ENCODE data around the gene ID3.

Gene ID3

DNA sequence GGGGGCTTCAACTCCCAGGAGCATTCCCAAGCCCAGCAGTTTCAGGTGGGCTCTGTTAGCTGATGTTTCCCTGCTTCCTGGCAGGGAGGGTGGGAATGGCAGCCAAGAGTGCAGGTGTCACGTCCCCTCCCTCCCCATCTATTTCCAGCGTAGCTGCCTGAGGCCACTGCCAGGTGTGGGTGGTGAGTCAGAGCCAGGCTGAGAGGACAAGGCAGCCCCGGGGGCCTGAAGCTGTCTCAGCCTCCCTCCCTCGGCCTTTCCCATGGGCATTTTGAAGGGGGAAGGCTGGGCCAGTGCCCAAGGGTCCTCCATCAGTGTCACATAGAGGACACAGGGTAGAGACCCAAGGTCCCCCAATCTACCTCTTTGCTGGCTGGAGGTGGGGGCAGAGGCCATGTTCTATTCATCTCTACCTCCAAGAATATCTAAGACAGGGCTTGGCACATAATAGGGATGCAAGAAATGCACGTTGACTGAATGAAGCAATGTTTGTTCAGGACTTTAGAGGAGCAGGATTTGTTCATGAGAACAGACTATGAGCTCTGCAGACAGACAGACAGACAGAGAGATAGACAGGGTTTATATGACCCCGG is 34.4 kb upstream of the ID3 start:
- no peak overlapping the region for H3K4me3 ChIP-seq (ENCODE audit: low read depth, low read length)
- no peaks in the 10 kb centered on the region; the same call in 1 of the 2 replicates for H3K4me1 ChIP-seq (ENCODE audit: control insufficient read depth, insufficient read depth, low read length)
- no peaks in the 10 kb centered on the region for H3K9me3 ChIP-seq (ENCODE audit: control insufficient read depth, insufficient read depth, low read depth, low read length)
- 0 out of 2 replicates have a peak, but pooled peaks have one; percentile 10 for TF ChIP-seq ZNF398 (tag by site-specific recombination; IDR thresholded peaks at IDR 0.05)
- TF ChIP-seq ZFHX2 (tag by site-specific recombination; conservative IDR thresholded peaks at IDR 0.05) = 0 out of 2 replicates have a peak, but pooled peaks have one; percentile 22
- TF ChIP-seq YY1 (tag by site-specific recombination; IDR thresholded peaks at IDR 0.05) = no peak
- TF ChIP-seq ZNF692 (tag by site-specific recombination; IDR thresholded peaks at IDR 0.05) = no peak
- TF ChIP-seq GLIS1 (tag by site-specific recombination; IDR thresholded peaks at IDR 0.05) = peak; percentile 39; the same call in 1 of the 2 replicates
- TF ChIP-seq ZNF335 (tag by site-specific recombination; conservative IDR thresholded peaks at IDR 0.05) = peak; percentile 32; the same call in 1 of the 2 replicates
- H3K36me3 ChIP-seq (ENCODE audit: control insufficient read depth in 2 of 2, insufficient read depth in 1 of 2, low read length in 2 of 2) = no peaks in the 10 kb centered on the region
- POLR2A ChIA-PET = interaction anchor here (0.9 to 3.3 kb wide), 2 partner anchors 35 to 42 kb away, joined by 3 to 25 read pairs; partner anchors contain the start of gene ID3
- CTCF ChIA-PET = interaction anchor here (0.7 kb wide), 1 partner anchor 50 kb away, joined by 6 read pairs; no protein-coding TSS in a partner anchor
- H3K27ac ChIP-seq (ENCODE audit: extremely low read depth, low read depth, low read length) = no peak overlapping the region

DNA sequence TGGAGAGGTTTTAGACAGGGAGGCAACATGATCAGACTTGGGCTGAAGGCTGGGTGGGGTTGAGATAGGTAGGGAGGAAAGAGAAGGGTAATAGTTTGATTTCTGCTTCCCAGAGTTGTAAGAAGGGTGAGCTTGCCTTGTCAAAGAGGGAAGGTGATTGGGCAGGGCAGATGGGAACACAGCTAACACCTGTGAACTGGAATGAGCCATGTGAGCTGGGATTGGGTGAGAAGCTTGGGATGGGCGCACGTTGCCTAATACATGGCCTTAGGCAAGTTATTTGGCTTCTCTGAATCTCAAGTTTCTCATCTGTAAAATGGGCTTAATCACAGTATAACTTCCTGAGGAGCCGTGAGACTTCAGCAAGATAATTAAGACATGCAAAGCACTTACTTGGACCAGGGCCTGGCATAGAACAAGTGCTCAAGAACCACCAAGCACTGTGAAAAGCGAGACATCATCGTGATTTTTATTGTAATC is 33.8 kb upstream of the ID3 start:
- TF ChIP-seq ATF2 (tag by site-specific recombination; IDR thresholded peaks at IDR 0.05; ENCODE audit: low read depth) = no peak
- TF ChIP-seq, protein P1, sequence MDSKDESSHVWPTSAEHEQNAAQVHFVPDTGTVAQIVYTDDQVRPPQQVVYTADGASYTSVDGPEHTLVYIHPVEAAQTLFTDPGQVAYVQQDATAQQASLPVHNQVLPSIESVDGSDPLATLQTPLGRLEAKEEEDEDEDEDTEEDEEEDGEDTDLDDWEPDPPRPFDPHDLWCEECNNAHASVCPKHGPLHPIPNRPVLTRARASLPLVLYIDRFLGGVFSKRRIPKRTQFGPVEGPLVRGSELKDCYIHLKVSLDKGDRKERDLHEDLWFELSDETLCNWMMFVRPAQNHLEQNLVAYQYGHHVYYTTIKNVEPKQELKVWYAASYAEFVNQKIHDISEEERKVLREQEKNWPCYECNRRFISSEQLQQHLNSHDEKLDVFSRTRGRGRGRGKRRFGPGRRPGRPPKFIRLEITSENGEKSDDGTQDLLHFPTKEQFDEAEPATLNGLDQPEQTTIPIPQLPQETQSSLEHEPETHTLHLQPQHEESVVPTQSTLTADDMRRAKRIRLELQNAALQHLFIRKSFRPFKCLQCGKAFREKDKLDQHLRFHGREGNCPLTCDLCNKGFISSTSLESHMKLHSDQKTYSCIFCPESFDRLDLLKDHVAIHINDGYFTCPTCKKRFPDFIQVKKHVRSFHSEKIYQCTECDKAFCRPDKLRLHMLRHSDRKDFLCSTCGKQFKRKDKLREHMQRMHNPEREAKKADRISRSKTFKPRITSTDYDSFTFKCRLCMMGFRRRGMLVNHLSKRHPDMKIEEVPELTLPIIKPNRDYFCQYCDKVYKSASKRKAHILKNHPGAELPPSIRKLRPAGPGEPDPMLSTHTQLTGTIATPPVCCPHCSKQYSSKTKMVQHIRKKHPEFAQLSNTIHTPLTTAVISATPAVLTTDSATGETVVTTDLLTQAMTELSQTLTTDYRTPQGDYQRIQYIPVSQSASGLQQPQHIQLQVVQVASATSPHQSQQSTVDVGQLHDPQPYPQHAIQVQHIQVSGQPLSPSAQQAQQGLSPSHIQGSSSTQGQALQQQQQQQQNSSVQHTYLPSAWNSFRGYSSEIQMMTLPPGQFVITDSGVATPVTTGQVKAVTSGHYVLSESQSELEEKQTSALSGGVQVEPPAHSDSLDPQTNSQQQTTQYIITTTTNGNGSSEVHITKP (tag by site-specific recombination; IDR thresholded peaks at IDR 0.05) = 0 out of 2 replicates have a peak, but pooled peaks have one; percentile 12
- Histone ChIP-seq H3K27ac (ENCODE audit: extremely low read depth, low read depth, low read length) (no peak overlapping the region), H3K9me3 (ENCODE audit: control insufficient read depth, insufficient read depth, low read depth, low read length) (no peaks in the 10 kb centered on the region), H3K4me1 (ENCODE audit: control insufficient read depth, insufficient read depth, low read length) (no peaks in the 10 kb centered on the region), H3K4me3 (ENCODE audit: low read depth, low read length) (no peak overlapping the region), H3K36me3 (ENCODE audit: control insufficient read depth in 2 of 2, insufficient read depth in 1 of 2, low read length in 2 of 2) (no peaks in the 10 kb centered on the region)
- CTCF ChIA-PET = interaction anchor here (0.7 kb wide), 1 partner anchor 49 kb away, joined by 6 read pairs; no protein-coding TSS in a partner anchor
- POLR2A ChIA-PET = interaction anchor here (0.9 to 3.3 kb wide), 2 partner anchors 34 to 42 kb away, joined by 3 to 25 read pairs; partner anchors contain the start of gene ID3

DNA sequence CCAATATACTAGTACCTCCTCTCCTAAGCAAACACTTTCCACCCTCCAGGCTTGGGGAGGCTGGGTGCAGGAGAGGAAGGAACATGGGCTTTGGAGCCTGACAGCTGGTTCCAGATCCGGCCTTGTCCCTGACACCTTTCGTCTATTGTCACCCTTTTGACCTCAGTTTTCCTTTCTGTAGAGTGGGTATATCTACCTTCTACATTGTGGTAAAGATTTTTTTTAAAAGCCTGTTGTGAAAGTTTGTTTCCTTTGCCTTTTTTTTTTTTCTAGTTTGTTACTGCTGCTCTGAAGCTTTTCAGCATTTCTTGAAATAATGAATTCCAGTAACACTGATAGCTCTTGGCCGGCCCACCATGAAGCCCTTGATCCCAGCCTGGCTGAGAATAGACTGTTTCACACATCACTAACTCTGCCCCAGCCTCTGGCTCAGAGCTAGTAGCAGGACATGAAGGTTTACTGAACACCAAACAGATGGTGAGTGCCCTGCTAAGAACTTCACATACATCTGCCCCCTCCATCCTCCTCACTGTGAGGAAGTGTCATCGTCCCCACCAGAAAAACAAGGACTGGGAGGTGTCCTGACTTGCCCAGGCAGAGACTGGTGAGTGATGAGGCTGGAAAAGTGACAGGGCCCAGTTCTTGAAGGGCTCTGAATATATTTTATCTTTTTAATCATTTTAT is 33.0 kb upstream of the ID3 start:
- H3K4me1 ChIP-seq (ENCODE audit: control insufficient read depth, insufficient read depth, low read length) = no peaks in the 10 kb centered on the region
- ChIA-PET CTCF (interaction anchor here (0.5 to 2.6 kb wide), 5 partner anchors 15 to 46 kb away, joined by 3 to 11 read pairs (median 4); no protein-coding TSS in a partner anchor), POLR2A (interaction anchor here (0.6 to 3.3 kb wide), 5 partner anchors 34 to 143 kb away, joined by 3 to 25 read pairs (median 4); partner anchors contain the start of genes E2F2 and ID3)
- TF ChIP-seq ZSCAN16 (tag by site-specific recombination; IDR thresholded peaks at IDR 0.05) (peak; percentile 83; the same call in 1 of the 2 replicates), PRDM1 (tag by site-specific recombination; IDR thresholded peaks at IDR 0.05) (no peak), ZNF280C (tag by site-specific recombination; IDR thresholded peaks at IDR 0.05) (no peak)
- H3K36me3 ChIP-seq (ENCODE audit: control insufficient read depth in 2 of 2, insufficient read depth in 1 of 2, low read length in 2 of 2) = no peaks in the 10 kb centered on the region
- H3K27ac ChIP-seq (ENCODE audit: extremely low read depth, low read depth, low read length) = no peak overlapping the region
- H3K4me3 ChIP-seq (ENCODE audit: low read depth, low read length) = no peak overlapping the region
- H3K9me3 ChIP-seq (ENCODE audit: control insufficient read depth, insufficient read depth, low read depth, low read length) = no peaks in the 10 kb centered on the region

Data from HEK293 (cell line).